Heart left ventricle (tissue), 16 donors: ENCODE data around the gene HS6ST3. TPM values are rescaled to one million over a fixed set of nuclear protein-coding genes. Genes with fewer than 3 reads are reported as not detected.

ENCODE experiments used
- ATAC-seq, 4 donors: fragments of 200-7000 bp; cut with Tn5 transposase; one replicate each; pipeline ENCODE4 v1.9.1; 2020 to 2022; ENCODE audit warnings: moderate library complexity in 4 of 4, mild to moderate bottlenecking in 3 of 4, moderate number of reproducible peaks in 1 of 4
- DNase-seq, 5 donors: peaks; one replicate each; pipeline ENCODE4 v3.0.0-alpha.2; 2020
- H3K27ac ChIP-seq, 12 donors: fragments of 200-600 bp; sonication (generic) in 4 of 12; one replicate each; pipeline versions ENCODE4 v1.5.0 to v1.8.0; 2016 to 2022; ENCODE audit warnings: mild to moderate bottlenecking in 2 of 12
- H3K27me3 ChIP-seq, 9 donors: fragments of 200-600 bp; sonication (generic) in 2 of 9; one replicate each; pipeline versions ENCODE4 v1.5.1 to v1.8.0; 2016 to 2022; ENCODE audit warnings: mild to moderate bottlenecking in 3 of 9
- H3K36me3 ChIP-seq, 9 donors: fragments of 200-600 bp; sonication (generic) in 2 of 9; one replicate each; pipeline versions ENCODE4 v1.5.0 to v1.8.0; 2018 to 2022; ENCODE audit warnings: mild to moderate bottlenecking in 2 of 9
- H3K4me1 ChIP-seq, 12 donors: fragments of 200-600 bp; sonication (generic) in 4 of 12; one replicate each; pipeline versions ENCODE4 v1.5.0 to v1.8.0; 2016 to 2022; ENCODE audit warnings: mild to moderate bottlenecking in 3 of 12
- H3K4me3 ChIP-seq, 12 donors: fragments of 200-600 bp; sonication (generic) in 4 of 12; one replicate each; pipeline versions ENCODE4 v1.5.0 to v1.8.0; 2017 to 2022; ENCODE audit warnings: mild to moderate bottlenecking in 9 of 12, moderate library complexity in 4 of 12
- H3K9me3 ChIP-seq, 12 donors: fragments of 200-600 bp; sonication (generic) in 4 of 12; one replicate each; pipeline versions ENCODE4 v1.5.0 to v1.8.0; 2016 to 2022; ENCODE audit warnings: mild to moderate bottlenecking in 1 of 12
- CTCF ChIP-seq, 12 donors: fragments of 200-600 bp; sonication (generic) in 4 of 12; IDR thresholded peaks; one replicate each; pipeline versions ENCODE4 v1.5.0 to v1.8.0; 2018 to 2022; ENCODE audit warnings: antibody characterized with exemption in 12 of 12, mild to moderate bottlenecking in 5 of 12
- POLR2A ChIP-seq, 2 donors: fragments of 450-650 bp; IDR thresholded peaks; one replicate each; pipeline ENCODE4 v1.6.1; 2017; ENCODE audit warnings: antibody characterized with exemption in 2 of 2, mild to moderate bottlenecking in 2 of 2, moderate library complexity in 2 of 2
- WGBS, 4 donors: extraction: QIAGEN DNeasy Blood & Tissue Kit in 2 of 4; methylation state at CpG; one replicate each; pipeline versions ENCODE4 v1.1.5 to v1.1.7; 2013 to 2018; 5-methylcytosine and 5-hydroxymethylcytosine counted together
- intact Hi-C, 10 donors: fragments of 100-400 bp; cut with DNase I; formaldehyde crosslinking; loops; one replicate each; pipeline versions ENCODE4 v1.11.1 to v1.14.2; 2022
- polyA plus RNA-seq, 2 donors: library from polyadenylated mRNA; stranded (reverse); fragments of 200-250 nt; gene quantifications; one replicate each; pipeline ENCODE4 v1.2.3, GENCODE V29; 2013
- total RNA-seq, 9 donors: library from RNA; depleted of rRNA in 2 of 9; stranded (reverse); fragments of >200 nt in 2 of 9; fragmentation: NEBNext Ultra II Directional in 3 of 9; extraction: Animal tissue kit (Norgen Biotek cat#: 25700) in 3 of 9; gene quantifications; one replicate each; pipeline versions ENCODE4 v1.1.0 to v1.2.4, GENCODE V29; 2016 to 2023
- donor health status: ischemic (EF 13 %, LVEDD 7.1; RV severe dilation, severe dysfunction).
- donor health status: healthy with polysubstance abuse.
- donor health status: DM: no; HTN: yes; CAD: no.
- donor health status: DM: no; HTN: no; CAD: no.
- donor health status: ischemic (EF 25% LVEDD 6.9; RV normal size, moderate dysfunction).
- donor health status: ischemic (EF 25% LVEDD 5.7; RV mildly dilated, moderate dysfunction).
- donor health status: healthy.
- donor health status: DM: yes; HTN: yes; CAD: no.
- donor health status: ischemic (EF 35%, LVEDD 5.7; RV mildly dilated, moderate dysfunction).
- donor health status: nonischemic (EF 11% LVEDD 7.7; RV severe dilation, severe dysfunction).
- donor health status: DM: yes; HTN: yes; CAD: no.
- donor health status: PGD.
- donor health status: ischemic (EF 29% LVEDD 5.4; RV normal size, mild dysfunction).
- donor health status: nonischemic (EF 23%, LVEDD 6.1; RV moderate dilation, normal function).

HS6ST3 gene
- total and polyA plus RNA-seq, 11 donors: 0.01 to 5.2 (median 1.2) TPM

GRCh38 chr13:96806746-96807145, 716.8 kb downstream of the HS6ST3 start:
- DNase-seq (no peak), ATAC-seq (no peak)
- Histone ChIP-seq H3K9me3 (no peaks in the 10 kb centered on the region), H3K4me1 (peaks cover 0 to 7% (median 0%) of the 10 kb centered on the region in 12 donors), H3K36me3 (no peaks in the 10 kb centered on the region), H3K27ac (no peak overlapping the region), H3K4me3 (no peak overlapping the region), H3K27me3 (peaks cover 0 to 4% (median 0%) of the 10 kb centered on the region in 9 donors)
- 79 to 92% (median 85%) methylated on average over 3 of the region's 3 CpGs for WGBS, 4 donors
- intact Hi-C loops: loop anchor here in 1 of 10 donors (10.0 kb wide), 1 partner anchor 672 kb away; no protein-coding TSS in a partner anchor
- TF ChIP-seq POLR2A (IDR thresholded peaks at IDR 0.05) (no peak), CTCF (IDR thresholded peaks at IDR 0.05) (no peak)

- H3K9me3 ChIP-seq: peaks cover 0 to 13% (median 0%) of the 10 kb centered on the region in 12 donors
- H3K4me1 ChIP-seq: peaks cover 0 to 7% (median 0%) of the 10 kb centered on the region in 12 donors
- WGBS, 4 donors: 64 to 77% (median 72%) methylated on average over 4 to 5 of the region's 5 CpGs
- peak in 2 of 5 donors; percentile 10 to 39 for DNase-seq
- H3K27me3 ChIP-seq: no peaks in the 10 kb centered on the region
- no peak overlapping the region for H3K27ac ChIP-seq
- intact Hi-C loops: loop anchor here in 3 of 10 donors (5.0 to 10.0 kb wide), 4 partner anchors 582 to 785 kb away; no protein-coding TSS in a partner anchor
- ATAC-seq: peak in 3 of 4 donors; percentile 31 to 69 (median 57)
- H3K4me3 ChIP-seq: no peak overlapping the region
- TF ChIP-seq CTCF (IDR thresholded peaks at IDR 0.05) (no peak), POLR2A (IDR thresholded peaks at IDR 0.05) (no peak)
- H3K36me3 ChIP-seq: no peaks in the 10 kb centered on the region
Observed at GRCh38 chr13:96809366-96810096, 719.6 kb downstream of the HS6ST3 start.

- 39 to 53% (median 48%) methylated on average over 4 of the region's 4 CpGs for WGBS, 4 donors
- ATAC-seq: peak in 2 of 4 donors; percentile 26 to 46
- intact Hi-C loops: loop anchor here in 3 of 10 donors (5.0 to 10.0 kb wide), 3 partner anchors 583 to 785 kb away; no protein-coding TSS in a partner anchor
Observed at GRCh38 chr13:96810104-96810503, 720.2 kb downstream of the HS6ST3 start.

More at GRCh38 chr13:96810104-96810503, 720.2 kb downstream of the HS6ST3 start:
- no peak overlapping the region for H3K27ac ChIP-seq
- H3K4me3 ChIP-seq: no peak overlapping the region
- no peaks in the 10 kb centered on the region for H3K36me3 ChIP-seq
- no peak for DNase-seq
- TF ChIP-seq POLR2A (IDR thresholded peaks at IDR 0.05) (no peak), CTCF (IDR thresholded peaks at IDR 0.05) (no peak)
- peaks cover 0 to 18% (median 0%) of the 10 kb centered on the region in 12 donors for H3K9me3 ChIP-seq
- no peaks in the 10 kb centered on the region for H3K27me3 ChIP-seq
- H3K4me1 ChIP-seq: peaks cover 0 to 7% (median 0%) of the 10 kb centered on the region in 12 donors
